HG02885 (cell line): Measurements from ENCODE around the gene RPS19.

Source experiments
- ATAC-seq: cut with Tn5 transposase; IDR thresholded peaks from one replicate; pipeline ENCODE4 v1.9.1; 2021; ENCODE audit warnings: mild to moderate bottlenecking; ENCODE audit not compliant: unreplicated experiment, poor library complexity

RPS19 gene

DNA sequence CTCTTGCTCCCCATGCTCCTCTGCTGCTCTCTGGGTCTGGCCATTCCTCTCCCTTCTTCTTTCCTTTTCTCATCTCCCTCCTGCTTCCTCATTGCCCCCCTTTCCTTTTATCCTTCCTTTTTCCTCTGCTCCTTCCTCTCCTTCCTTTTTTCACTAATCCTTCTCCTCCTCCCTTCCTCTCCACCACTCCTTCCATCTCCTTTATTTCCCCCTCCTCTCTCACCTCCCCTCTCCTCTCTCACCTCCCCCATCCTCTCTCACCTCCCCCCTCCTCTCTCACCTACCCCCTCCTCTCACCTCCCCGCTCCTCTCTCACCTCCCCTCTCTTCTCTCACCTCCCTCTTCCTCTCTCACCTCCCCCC is 36.5 kb downstream of the RPS19 start:
- no peak for ATAC-seq

- ATAC-seq, result no peak
Observed at GRCh38 chr19:41897181-41897580, 37.1 kb downstream of the RPS19 start.

GRCh38 chr19:41897820-41898219 is 37.8 kb downstream of the RPS19 start:
- no peak for ATAC-seq

DNA sequence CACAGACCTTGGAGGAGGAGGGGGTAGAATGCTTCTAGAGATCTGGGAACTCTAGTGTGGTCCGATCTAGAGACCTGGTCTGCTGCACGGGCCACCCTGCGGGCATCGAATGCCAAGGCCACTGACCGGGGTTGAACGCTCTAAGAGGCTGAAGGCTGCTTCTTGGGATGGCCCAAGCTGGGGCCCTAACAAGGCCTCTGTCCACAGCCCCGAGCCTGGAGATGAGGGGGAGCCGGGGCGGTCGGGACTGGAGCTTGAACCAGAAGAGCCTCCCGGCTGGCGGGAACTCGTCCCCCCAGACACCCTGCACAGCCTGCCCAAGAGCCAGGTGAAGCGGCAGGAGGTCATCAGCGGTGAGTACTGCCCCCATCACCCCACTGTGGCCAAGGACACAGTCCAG is 38.2 kb downstream of the RPS19 start:
- no peak for ATAC-seq

GRCh38 chr19:41901707-41902360 is 41.8 kb downstream of the RPS19 start:
- ATAC-seq, result no peak

- no peak for ATAC-seq
Observed at GRCh38 chr19:41902594-41902993, 42.5 kb downstream of the RPS19 start.

- no peak for ATAC-seq
Observed at GRCh38 chr19:41903193-41903953, 43.3 kb downstream of the RPS19 start.

- no peak for ATAC-seq
Observed at GRCh38 chr19:41904118-41904870, 44.2 kb downstream of the RPS19 start.

GRCh38 chr19:41905273-41906002 is 45.4 kb downstream of the RPS19 start:
- no peak for ATAC-seq

- ATAC-seq, result no peak
Observed at GRCh38 chr19:41906271-41906670, 46.2 kb downstream of the RPS19 start.

DNA sequence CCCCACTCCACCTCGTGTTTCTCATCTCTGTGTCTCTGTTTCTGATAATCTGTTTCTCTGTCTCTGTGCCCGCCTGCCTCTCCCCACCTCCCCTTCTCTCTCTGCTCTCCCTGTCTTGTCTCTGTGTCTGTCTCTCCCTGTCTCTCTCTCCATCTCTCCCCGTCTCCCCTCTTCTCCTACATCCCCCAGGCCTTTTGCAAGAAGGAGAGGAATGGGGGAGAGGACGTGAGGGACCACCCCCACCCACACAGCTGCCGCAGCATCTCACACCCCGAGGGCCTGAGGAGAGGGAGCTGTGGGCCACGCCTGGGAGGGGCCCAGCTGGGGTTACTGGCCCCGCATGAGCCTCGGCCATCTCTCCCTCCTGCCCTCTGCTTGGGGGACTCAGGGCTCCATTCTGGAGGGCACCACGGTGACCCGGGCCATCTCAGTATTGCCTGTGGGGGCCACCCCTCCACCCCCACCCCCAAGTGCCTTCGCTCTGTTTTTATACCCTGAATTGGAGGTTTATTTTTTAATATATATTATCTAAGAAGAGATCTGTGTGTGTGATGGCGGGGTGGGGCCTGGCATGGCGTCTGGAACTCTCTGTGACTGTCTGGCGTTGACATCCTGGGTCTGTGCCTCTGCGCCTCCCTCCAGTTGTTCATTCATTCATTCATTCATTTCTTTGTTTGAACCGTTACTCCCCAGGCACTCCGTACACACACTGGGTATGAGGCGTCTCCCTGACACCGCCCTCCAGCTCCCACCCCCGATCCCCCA is 47.0 kb downstream of the RPS19 start:
- ATAC-seq, result no peak

DNA sequence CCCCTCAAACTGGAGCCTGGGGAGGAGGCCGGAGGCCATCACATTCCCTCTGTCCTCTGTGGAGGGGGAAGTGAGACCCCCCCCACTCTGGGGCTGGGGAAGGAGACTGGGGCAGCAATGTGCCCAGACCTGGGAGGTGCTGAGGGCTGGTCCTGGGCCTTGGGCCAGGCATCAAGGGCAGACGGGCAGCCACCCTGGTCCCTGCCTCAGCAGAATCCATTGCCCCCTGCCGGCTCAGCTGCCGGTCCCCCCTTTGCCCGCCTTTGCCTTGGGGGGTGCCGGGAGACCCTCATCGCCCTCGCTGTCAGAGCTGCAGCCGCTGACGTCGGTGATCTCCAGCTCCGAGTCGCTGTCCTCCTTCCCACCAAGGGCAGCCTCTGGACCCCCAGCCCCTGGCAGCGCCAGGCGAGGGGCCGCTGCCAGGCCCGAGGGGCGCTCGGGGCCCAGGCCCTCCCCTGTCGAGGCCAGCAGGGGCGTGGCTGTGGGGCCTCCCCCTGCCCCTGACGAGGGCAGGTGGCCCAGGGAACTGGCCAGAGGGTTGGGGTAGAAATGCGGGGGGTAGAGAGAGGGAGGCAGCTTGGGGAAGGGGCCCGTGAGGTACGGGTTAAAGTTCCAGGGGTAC is 48.0 kb downstream of the RPS19 start:
- ATAC-seq, result no peak

GRCh38 chr19:41908724-41909464 is 48.8 kb downstream of the RPS19 start:
- no peak for ATAC-seq

DNA sequence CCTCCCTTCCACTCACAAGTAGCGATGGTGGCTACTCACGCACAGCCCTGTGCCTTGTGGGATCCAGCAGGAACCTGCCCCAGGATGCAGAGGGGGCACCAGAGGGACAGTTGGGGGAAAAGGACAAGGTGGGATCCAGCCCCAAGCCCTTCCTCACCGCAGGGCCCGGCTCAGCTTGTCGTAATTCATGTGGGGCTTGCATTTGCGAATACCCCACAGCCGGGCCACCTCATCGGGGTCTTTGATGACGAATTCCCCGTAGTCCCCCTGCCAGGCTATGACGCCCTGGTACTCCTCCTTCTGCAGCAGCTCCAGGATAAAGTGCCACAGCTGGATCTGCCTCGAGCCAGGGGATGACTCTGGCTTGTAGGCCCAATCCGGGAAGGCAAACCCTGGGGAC is 49.7 kb downstream of the RPS19 start:
- no peak for ATAC-seq

DNA sequence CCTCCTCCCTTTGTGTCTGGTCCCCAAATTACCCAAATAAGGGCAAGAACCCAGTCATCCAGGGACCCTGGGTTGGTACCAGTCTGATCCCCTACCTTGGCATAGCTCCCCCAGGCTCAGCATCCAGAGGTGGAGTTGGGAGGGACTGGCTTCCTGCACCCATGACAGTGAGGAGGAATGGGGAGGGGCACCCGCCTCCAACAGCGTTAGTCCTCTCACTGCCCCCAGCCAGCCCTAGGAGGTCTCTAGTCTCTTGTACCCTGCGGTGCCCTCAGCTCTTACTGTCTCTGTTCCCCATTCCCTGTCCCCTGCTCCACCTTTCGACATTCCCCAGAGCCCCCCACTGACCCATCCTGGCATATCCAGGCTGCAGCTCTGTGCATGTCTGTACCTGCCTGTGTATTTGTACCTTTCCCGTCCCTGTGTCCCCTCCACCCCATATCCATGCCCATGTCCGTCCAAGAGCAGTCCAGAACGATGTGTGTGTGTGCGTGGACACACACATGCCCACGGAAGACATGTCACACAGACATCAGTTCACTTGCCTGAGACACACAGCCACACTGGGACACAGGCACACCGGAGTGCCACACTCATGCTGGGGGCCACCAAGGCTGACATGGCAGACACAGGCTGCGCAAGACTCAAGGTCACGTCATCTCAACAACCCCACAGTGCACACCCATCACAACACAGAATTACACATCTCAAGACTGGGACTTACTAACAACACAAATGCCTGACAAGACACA is 50.4 kb downstream of the RPS19 start:
- ATAC-seq, result no peak

DNA sequence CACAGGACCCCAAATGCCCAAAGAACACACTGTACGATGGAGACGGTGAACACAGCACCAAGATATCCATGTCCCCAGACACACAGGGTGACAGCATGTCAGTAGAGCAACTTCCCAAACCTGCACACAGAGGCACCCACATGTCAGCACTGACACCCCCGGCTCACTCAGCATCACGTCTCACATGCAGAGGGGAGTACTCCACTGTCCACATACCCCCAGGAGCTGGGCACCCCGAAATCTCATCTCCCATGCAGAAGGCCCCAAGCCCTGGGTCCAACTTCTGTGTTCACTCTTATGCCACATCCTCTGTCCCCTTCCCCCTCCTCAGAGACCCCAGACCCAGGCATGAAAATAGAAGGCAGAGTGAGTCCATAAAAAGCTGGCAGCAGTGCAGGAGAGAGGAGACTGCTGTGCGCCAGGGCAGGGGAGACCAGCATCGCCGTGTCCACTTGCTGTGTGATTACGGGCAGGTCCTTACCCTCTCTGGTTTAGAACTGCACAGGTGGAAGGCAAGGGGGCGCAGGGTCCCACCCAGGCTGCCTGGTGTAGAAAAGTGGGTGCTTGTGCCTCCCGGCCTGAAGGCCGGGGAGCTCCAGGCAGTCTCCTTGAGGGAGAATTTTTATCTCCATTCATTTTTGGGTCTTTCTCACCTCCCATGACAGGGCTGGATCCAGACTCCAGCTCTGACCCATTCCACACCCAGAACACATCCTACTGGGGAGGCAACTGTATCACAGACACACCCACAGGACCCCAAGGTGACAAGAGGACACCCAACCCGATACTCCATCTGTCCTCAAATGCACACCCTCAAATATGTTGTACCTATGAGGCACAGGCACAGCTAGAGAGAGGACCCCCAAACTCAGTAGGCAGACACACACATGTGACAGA is 51.2 kb downstream of the RPS19 start:
- no peak for ATAC-seq
